K562 (cell line): ENCODE data around the gene LIPE. TPM values are rescaled to one million over a fixed set of nuclear protein-coding genes. Genes with fewer than 3 reads are reported as not detected.

Source experiments
- ATAC-seq: fragments of 200-7000 bp; cut with Tn5 transposase; 3 replicates; pipeline ENCODE4 v1.9.1; 2020; ENCODE audit warnings: moderate library complexity
- BruUV-seq: library from RNA; stranded (reverse); fragments of 400-500 nt; replicated peaks from 2 replicates; lab custom pipeline; 2021; lab: Mats Ljungman, UMichigan
- CTCF ChIA-PET: fragments of 300-600 bp; formaldehyde crosslinking; extraction: SDS; loops from one replicate; lab custom pipeline; 2021; ENCODE audit warnings: low intra/inter-chr PET ratio; lab: Yijun Ruan, JAX
- POLR2A ChIA-PET: fragments of 300-600, 350-650 bp; sonication (Branson Sonifier 250); formaldehyde crosslinking; extraction: SDS; loops from one replicate; lab custom pipeline; 2021; ENCODE audit warnings: antibody characterized with exemption, inconsistent platforms; lab: Yijun Ruan, JAX
- DNase-seq, 4 experiments: peaks; one replicate each; pipeline versions ENCODE4 v3.0.0 to v3.0.0-alpha.2; 2011 to 2018; ENCODE audit warnings: low spot score in 3 of 4, mixed read lengths in 3 of 4; ENCODE audit errors: extremely low read depth in 1 of 4
- FAIRE-seq: peaks from 2 replicates; lab custom pipeline; 2011; peaks lifted over from hg19 to GRCh38; lab: Jason Lieb, UNC
- H2AFZ ChIP-seq: 2 replicates; pipeline ENCODE4 v1.6.0; 2011; ENCODE audit warnings: low read depth, low read length, control low read depth, inconsistent platforms
- H3K27ac ChIP-seq: fragments of 200-600 bp; 3 replicates; pipeline ENCODE4 v1.8.0; 2011; ENCODE audit warnings: low read depth, mild to moderate bottlenecking, control low read depth, inconsistent platforms, low read length, moderate library complexity, mixed read lengths; ENCODE audit errors: extremely low read depth
- H3K27me3 ChIP-seq, 2 experiments: fragments of 300-600 bp in 1 of 2; 2 replicates in 1 of 2; 3 replicates in 1 of 2; pipeline versions ENCODE4 v1.6.0 to v1.8.0; 2011; ENCODE audit warnings: inconsistent platforms in 2 of 2, low read length in 2 of 2, mild to moderate bottlenecking in 1 of 2, mixed read lengths in 1 of 2, moderate library complexity in 1 of 2; ENCODE audit not compliant: control insufficient read depth in 2 of 2, insufficient read depth in 2 of 2
- H3K36me3 ChIP-seq: fragments of 300-600 bp; 3 replicates; pipeline ENCODE4 v1.8.0; 2011; ENCODE audit warnings: mild to moderate bottlenecking, low read length, inconsistent platforms; ENCODE audit not compliant: control insufficient read depth, insufficient read depth
- H3K4me1 ChIP-seq, 2 experiments: fragments of 200-600 bp in 1 of 2; replicated peaks in 1 of 2; 2 replicates in 1 of 2; 3 replicates in 1 of 2; pipeline versions ENCODE4 v1.5.1 to v1.8.0; 2011; ENCODE audit warnings: inconsistent platforms in 2 of 2, low read length in 2 of 2, mild to moderate bottlenecking in 1 of 2, mixed read lengths in 1 of 2, moderate library complexity in 1 of 2; ENCODE audit not compliant: control insufficient read depth in 2 of 2, insufficient read depth in 2 of 2
- H3K4me2 ChIP-seq: 2 replicates; pipeline ENCODE4 v1.6.1; 2011; ENCODE audit warnings: low read length, control low read depth, inconsistent platforms, mixed read lengths; ENCODE audit not compliant: insufficient read depth
- H3K4me3 ChIP-seq: fragments of 200-600 bp; sonication (generic), shearing (Covaris generic); 2 replicates; pipeline ENCODE4 v1.5.1; 2016; ENCODE audit warnings: control low read depth, inconsistent platforms
- H3K79me2 ChIP-seq: fragments of 200-600 bp; 3 replicates; pipeline ENCODE4 v1.8.0; 2011; ENCODE audit warnings: low read length, inconsistent platforms; ENCODE audit not compliant: control insufficient read depth, insufficient read depth
- H3K9ac ChIP-seq, 2 experiments: 2 replicates each; pipeline versions ENCODE4 v1.6.0 to v1.6.1; 2011; ENCODE audit warnings: low read depth in 2 of 2, low read length in 2 of 2, control low read depth in 1 of 2, inconsistent platforms in 1 of 2, mild to moderate bottlenecking in 1 of 2, mixed read lengths in 1 of 2; ENCODE audit not compliant: insufficient read depth in 1 of 2
- H3K9me1 ChIP-seq: one replicate; pipeline ENCODE4 v1.6.0; 2011; ENCODE audit warnings: inconsistent platforms, mild to moderate bottlenecking, low read length, moderate library complexity; ENCODE audit not compliant: control insufficient read depth, insufficient read depth
- H3K9me3 ChIP-seq: replicated peaks from 2 replicates; pipeline ENCODE4 v1.5.1; 2011; ENCODE audit warnings: low read depth, low read length, inconsistent platforms; ENCODE audit not compliant: control insufficient read depth, insufficient read depth
- H4K20me1 ChIP-seq: replicated peaks from 2 replicates; pipeline ENCODE4 v1.6.1; 2011; ENCODE audit warnings: low read length, inconsistent platforms, mixed read lengths; ENCODE audit not compliant: control insufficient read depth, insufficient read depth
- CREM ChIP-seq: IDR thresholded peaks from 2 replicates; pipeline ENCODE4 v1.6.1; 2014; ENCODE audit warnings: antibody characterized with exemption, low read depth
- FOXO4 ChIP-seq: fragments of 450-650 bp; formaldehyde crosslinking; IDR thresholded peaks from 2 replicates; pipeline ENCODE4 v1.4.0; 2020; ENCODE audit warnings: mild to moderate bottlenecking, moderate library complexity
- GATAD2A ChIP-seq: fragments of 450-650 bp; IDR thresholded peaks from 2 replicates; pipeline ENCODE4 v1.6.1; 2017
- IRF9 ChIP-seq: fragments of 450-650 bp; IDR thresholded peaks from 2 replicates; pipeline ENCODE4 v1.6.1; 2016; ENCODE audit warnings: missing biosample characterization, missing genetic modification characterization
- RFX7 ChIP-seq: fragments of 250-450 bp; sonication (Bioruptor Pico); IDR thresholded peaks from 2 replicates; pipeline ENCODE4 v1.5.1; 2021; ENCODE audit warnings: mild to moderate bottlenecking
- SUPT5H ChIP-seq: fragments of 450-650 bp; IDR thresholded peaks from 2 replicates; pipeline ENCODE4 v1.6.1; 2016
- TAF9B ChIP-seq: fragments of 450-650 bp; IDR thresholded peaks from 2 replicates; pipeline ENCODE4 v1.6.1; 2018; ENCODE audit warnings: mild to moderate bottlenecking; ENCODE audit not compliant: partially characterized antibody
- ZNF384 ChIP-seq: IDR thresholded peaks from 2 replicates; pipeline ENCODE4 v1.6.1; 2012; ENCODE audit warnings: low read depth, low read length, improper control_type of control experiment
- ZSCAN32 ChIP-seq: fragments of 450-650 bp; formaldehyde crosslinking; IDR thresholded peaks from 2 replicates; pipeline ENCODE4 v1.4.0; 2020; ENCODE audit warnings: mild to moderate bottlenecking, moderate library complexity
- WGBS: fragments of 100-300 bp; shearing (Covaris generic); methylation state at CpG from one replicate; pipeline ENCODE4 v1.1.6; 2016; ENCODE audit warnings: low coverage, mixed read lengths; ENCODE audit not compliant: insufficient coverage; ENCODE audit errors: missing lambda C conversion rate; 5-methylcytosine and 5-hydroxymethylcytosine counted together
- in situ Hi-C: fragments of 300-500 bp; cut with MboI; formaldehyde crosslinking; loops from 4 replicates; pipeline ENCODE4 v1.15.0; 2018; ENCODE audit warnings: inconsistent platforms, mixed read lengths
- intact Hi-C: fragments of 100-400 bp; cut with micrococcal nuclease; formaldehyde crosslinking; loops from 2 replicates; pipeline ENCODE4 v1.14.2; 2022
- polyA plus RNA-seq, 8 experiments: library from polyadenylated mRNA; depleted of rRNA in 4 of 8; stranded (reverse) in 5 of 8; unstranded in 3 of 8; fragments of >200 nt; fragmentation: Nextera tagmentation in 2 of 8; fragmentation: Illumina TruSeq in 1 of 8; extraction: Ambion mirVana in 2 of 8; extraction: Trizol in 1 of 8; gene quantifications; 2 replicates each; pipeline versions ENCODE4 v1.2.1 to v1.2.3, GENCODE V29; 2011 to 2014; ENCODE audit warnings: inconsistent platforms in 1 of 8, missing spikeins in 1 of 8
- total RNA-seq, 7 experiments: library from RNA; depleted of rRNA in 6 of 7; stranded (reverse); fragments of >200 nt in 6 of 7; fragmentation: Illumina TruSeq in 2 of 7; extraction: Trizol in 2 of 7; gene quantifications; 2 replicates each; pipeline versions ENCODE4 v1.2.1 to v1.2.3, GENCODE V29; 2011 to 2021; ENCODE audit warnings: low replicate concordance in 1 of 7
- TF ChIP-seq, protein P1 (sequence below): fragments of 450-650 bp; IDR thresholded peaks from 2 replicates; pipeline ENCODE4 v1.6.1; 2017; ENCODE audit warnings: mild to moderate bottlenecking, moderate library complexity

LIPE gene
- total and polyA plus RNA-seq, 9 of the 15 experiments (the other 6 are each of a cell fraction or from before 2014, with no cell fraction given): 0.22 TPM; not detected in 8

GRCh38 chr19:42376177-42376555 is 51.0 kb downstream of the LIPE start:
- H3K4me3 ChIP-seq: no peak overlapping the region
- no peak overlapping the region for H3K27ac ChIP-seq
- WGBS: 86% methylated on average over 16 of the region's 17 CpGs
- intact Hi-C loops (no loop called here), in situ Hi-C loops (no loop called here)
- H3K9ac ChIP-seq: no peak overlapping the region
- H3K4me1 ChIP-seq: peaks cover 0 to 34% of the 10 kb centered on the region in 2 experiments; a peak in 3 of 5 replicates
- H3K27me3 ChIP-seq: peaks cover 6 to 31% of the 10 kb centered on the region in 2 experiments; a peak in 4 of 5 replicates
- no peaks in the 10 kb centered on the region; the same call in 2 of the 3 replicates for H3K36me3 ChIP-seq
- no peaks in the 10 kb centered on the region for H3K9me3 ChIP-seq
- DNase-seq (no peak), FAIRE-seq (no peak), ATAC-seq (no peak)
- no peak overlapping the region for H2AFZ ChIP-seq
- no peaks in the 10 kb centered on the region for H3K9me1 ChIP-seq
- no peaks in the 10 kb centered on the region for H3K79me2 ChIP-seq
- no peaks in the 10 kb centered on the region for H4K20me1 ChIP-seq
- BruUV-seq: no TSS peak
- CTCF ChIA-PET: no interaction called here
- TF ChIP-seq SUPT5H (no peak), ZSCAN32 (CRISPR knock-in tag) (no peak), RFX7 (CRISPR knock-in tag) (no peak)
- no peak overlapping the region for H3K4me2 ChIP-seq
- POLR2A ChIA-PET: interaction anchor here (0.8 kb wide), 1 partner anchor 21 kb away, joined by 4 read pairs; no protein-coding TSS in a partner anchor

DNA sequence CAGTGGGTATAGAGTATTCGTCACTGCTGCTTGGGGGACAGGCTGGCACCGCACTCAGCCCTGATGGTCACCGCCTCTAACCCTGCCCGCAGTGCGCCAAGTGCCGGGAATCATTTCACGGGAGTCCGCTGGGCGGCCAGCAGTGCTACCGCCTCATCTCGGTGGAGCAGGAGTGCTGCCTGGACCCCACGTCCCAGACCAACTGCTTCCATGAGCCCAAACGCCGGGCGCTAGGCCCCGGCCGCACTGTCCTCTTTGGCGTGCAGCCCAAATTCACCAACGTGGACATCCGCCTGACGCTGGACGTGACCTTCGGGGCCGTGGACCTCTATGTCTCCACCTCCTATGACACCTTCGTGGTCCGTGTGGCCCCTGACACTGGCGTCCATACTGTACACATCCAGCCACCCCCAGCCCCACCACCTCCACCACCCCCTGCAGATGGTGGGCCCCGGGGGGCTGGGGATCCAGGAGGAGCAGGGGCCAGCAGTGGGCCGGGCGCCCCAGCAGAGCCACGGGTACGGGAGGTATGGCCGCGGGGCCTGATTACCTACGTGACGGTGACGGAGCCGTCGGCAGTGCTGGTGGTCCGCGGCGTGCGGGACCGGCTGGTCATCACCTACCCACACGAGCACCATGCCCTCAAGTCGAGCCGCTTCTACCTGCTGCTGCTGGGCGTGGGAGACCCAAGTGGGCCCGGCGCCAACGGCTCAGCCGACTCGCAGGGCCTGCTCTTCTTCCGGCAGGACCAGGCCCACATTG is 51.6 kb downstream of the LIPE start:
- H3K36me3 ChIP-seq: no peaks in the 10 kb centered on the region; the same call in 2 of the 3 replicates
- H3K27ac ChIP-seq: no peak overlapping the region
- no peaks in the 10 kb centered on the region for H4K20me1 ChIP-seq
- H3K9me1 ChIP-seq: no peaks in the 10 kb centered on the region
- intact Hi-C loops: no loop called here
- peaks cover 3 to 26% of the 10 kb centered on the region in 2 experiments; a peak in 4 of 5 replicates for H3K27me3 ChIP-seq
- in situ Hi-C loops: no loop called here
- ChIA-PET POLR2A (no interaction called here), CTCF (no interaction called here)
- no peak overlapping the region for H3K4me2 ChIP-seq
- no peak overlapping the region for H2AFZ ChIP-seq
- no peak overlapping the region for H3K9ac ChIP-seq
- no peaks in the 10 kb centered on the region for H3K9me3 ChIP-seq
- ATAC-seq (no peak), DNase-seq (no peak), FAIRE-seq (no peak)
- no TSS peak for BruUV-seq
- H3K4me1 ChIP-seq: peaks cover 0 to 34% of the 10 kb centered on the region in 2 experiments; a peak in 3 of 5 replicates
- WGBS: 83% methylated on average over 42 of the region's 54 CpGs
- H3K79me2 ChIP-seq: no peaks in the 10 kb centered on the region
- H3K4me3 ChIP-seq: no peak overlapping the region
- TF ChIP-seq TAF9B (no peak), FOXO4 (CRISPR knock-in tag) (no peak), GATAD2A (no peak), CREM (no peak), ZNF384 (no peak), IRF9 (tag) (no peak)
- TF ChIP-seq, protein P1, sequence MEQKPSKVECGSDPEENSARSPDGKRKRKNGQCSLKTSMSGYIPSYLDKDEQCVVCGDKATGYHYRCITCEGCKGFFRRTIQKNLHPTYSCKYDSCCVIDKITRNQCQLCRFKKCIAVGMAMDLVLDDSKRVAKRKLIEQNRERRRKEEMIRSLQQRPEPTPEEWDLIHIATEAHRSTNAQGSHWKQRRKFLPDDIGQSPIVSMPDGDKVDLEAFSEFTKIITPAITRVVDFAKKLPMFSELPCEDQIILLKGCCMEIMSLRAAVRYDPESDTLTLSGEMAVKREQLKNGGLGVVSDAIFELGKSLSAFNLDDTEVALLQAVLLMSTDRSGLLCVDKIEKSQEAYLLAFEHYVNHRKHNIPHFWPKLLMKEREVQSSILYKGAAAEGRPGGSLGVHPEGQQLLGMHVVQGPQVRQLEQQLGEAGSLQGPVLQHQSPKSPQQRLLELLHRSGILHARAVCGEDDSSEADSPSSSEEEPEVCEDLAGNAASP: no peak
